Activated T-cell treated with anti-CD3 and anti-CD28 coated beads, Interleukin-2, amount 50 U/mL, for 24 hours (primary cell): ENCODE data around the gene BAIAP2L1.
A peak's percentile ranks its signal among the peaks of the same experiment; 100 is the strongest.

Experiments used
- DNase-seq: peaks from one replicate; pipeline ENCODE4 v3.0.0-alpha.2; 2020
- H3K27ac Mint-ChIP-seq: 2 replicates; pipeline ENCODE4 v1.8.0; 2020; ENCODE audit warnings: mild to moderate bottlenecking, mixed read lengths
- H3K27me3 Mint-ChIP-seq: 2 replicates; pipeline ENCODE4 v1.8.0; 2020; ENCODE audit warnings: mixed read lengths
- H3K36me3 Mint-ChIP-seq: 2 replicates; pipeline ENCODE4 v1.8.0; 2020; ENCODE audit warnings: low read depth, mixed read lengths
- H3K4me1 Mint-ChIP-seq: 2 replicates; pipeline ENCODE4 v1.8.0; 2020; ENCODE audit warnings: low read depth, mixed read lengths
- H3K4me3 Mint-ChIP-seq: 2 replicates; pipeline ENCODE4 v1.8.0; 2020; ENCODE audit warnings: mild to moderate bottlenecking, moderate library complexity, mixed read lengths
- H3K9me3 Mint-ChIP-seq: 2 replicates; pipeline ENCODE4 v1.8.0; 2020; ENCODE audit warnings: mixed read lengths

Gene BAIAP2L1

DNA sequence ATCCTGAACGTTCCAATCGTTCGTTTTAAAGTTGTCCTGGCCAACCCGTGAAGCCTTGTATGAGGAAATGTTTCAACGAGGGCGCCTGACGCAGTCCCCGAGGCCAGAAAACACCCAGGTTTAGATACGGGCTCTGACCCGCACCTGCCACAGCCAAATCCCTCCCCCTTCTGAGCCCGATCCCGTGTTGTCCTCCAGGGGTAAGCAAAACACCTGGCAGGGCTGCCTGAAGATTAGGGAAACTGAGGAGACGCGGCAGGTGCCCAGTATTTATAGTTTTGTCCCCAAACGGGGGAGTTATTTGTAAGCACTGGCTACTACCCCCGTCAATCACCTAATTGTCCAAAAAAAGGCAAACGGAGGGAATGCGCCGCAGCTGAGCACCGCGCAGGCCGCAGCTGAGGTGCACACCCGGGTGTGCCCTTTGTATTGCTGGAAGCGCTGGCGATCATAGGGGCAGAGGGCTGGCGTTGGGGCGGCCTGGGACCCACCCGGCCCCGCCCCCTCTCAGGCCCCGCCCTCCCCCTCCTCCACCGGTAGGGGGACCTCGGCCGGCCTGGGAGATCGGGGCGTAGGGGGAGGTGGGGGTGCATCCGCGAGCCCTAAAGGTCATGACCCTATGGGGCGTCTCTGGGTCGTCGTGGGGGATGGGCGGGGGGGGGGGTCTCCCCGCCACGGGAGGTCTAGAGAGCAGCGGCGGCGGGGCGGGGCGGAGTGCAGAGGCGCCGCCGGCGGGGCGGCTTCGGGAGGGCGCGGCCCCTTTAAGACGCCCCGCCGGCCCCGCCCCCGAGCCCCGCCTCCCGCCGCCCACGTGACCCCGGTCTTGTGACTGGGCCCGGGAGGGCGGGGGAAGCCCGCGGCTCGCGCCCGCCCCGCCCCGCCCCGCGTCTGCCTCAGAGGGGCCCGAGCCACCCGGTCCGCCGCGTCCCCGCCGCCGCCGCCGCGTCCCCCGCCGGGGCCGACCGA lies 119.8 kb downstream of the BAIAP2L1 start, which contains the start of gene BRI3:
BRI3 (plus strand) TSS at position 896 of the 966 bp plus-strand sequence. CDS start 110 bp downstream, outside the sequence.
- H3K36me3 Mint-ChIP-seq = peaks cover 26% of the 10 kb centered on the region
- H3K27ac Mint-ChIP-seq = peak within 1 kb of the TSS; percentile 84
- peaks cover 36% of the 10 kb centered on the region for H3K4me1 Mint-ChIP-seq
- DNase-seq = peak; percentile 92
- H3K4me3 Mint-ChIP-seq = peak within 1 kb of the TSS; percentile 83
- H3K9me3 Mint-ChIP-seq = no peaks in the 10 kb centered on the region
- no peaks in the 10 kb centered on the region for H3K27me3 Mint-ChIP-seq

DNA sequence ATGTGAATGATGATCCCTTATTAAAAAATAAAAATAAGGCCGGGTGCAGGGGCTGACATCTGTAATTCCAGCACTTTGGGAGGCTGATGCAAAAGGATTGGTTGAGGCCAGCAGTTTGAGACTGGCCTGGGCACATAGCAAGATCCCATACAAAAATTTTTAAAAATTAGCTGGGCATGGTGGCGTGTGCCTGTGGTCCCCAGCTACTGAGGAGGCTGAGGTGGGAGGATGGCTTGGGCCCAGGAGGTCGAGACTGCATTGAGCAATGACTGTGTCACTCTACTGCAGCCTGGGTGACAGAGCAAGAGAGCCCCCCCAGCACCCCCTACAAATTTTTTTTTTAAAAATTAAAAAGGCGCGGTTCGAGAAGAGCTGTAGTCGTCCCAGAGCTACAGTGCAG lies 120.6 kb downstream of the BAIAP2L1 start:
- H3K9me3 Mint-ChIP-seq = no peaks in the 10 kb centered on the region
- peaks cover 35% of the 10 kb centered on the region for H3K4me1 Mint-ChIP-seq
- peaks cover 26% of the 10 kb centered on the region for H3K36me3 Mint-ChIP-seq
- no peak for DNase-seq
- H3K27me3 Mint-ChIP-seq = no peaks in the 10 kb centered on the region
- H3K27ac Mint-ChIP-seq = peak overlapping the region; percentile 71
- H3K4me3 Mint-ChIP-seq = peak overlapping the region; percentile 79

DNA sequence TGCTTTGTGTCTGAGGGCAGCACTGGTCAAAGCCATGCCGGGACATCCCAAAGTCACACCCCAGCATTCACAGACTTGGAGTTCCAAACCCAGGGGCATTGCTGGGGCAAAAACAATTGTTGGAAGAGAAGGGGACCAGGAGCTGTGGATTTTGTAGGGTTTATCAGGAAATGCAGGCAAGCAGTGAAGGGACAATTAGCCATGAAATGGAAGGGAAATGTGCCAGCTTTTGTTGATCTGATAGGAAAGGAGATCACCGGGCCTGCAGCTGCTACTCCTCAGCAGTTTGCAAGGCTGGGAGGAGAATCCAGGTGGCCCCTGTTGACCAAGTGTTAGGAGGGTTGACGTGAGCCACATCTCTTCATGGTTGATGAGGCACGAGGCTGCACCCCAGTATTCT lies 122.0 kb downstream of the BAIAP2L1 start:
- no peak overlapping the region for H3K4me3 Mint-ChIP-seq
- H3K4me1 Mint-ChIP-seq = peaks cover 22% of the 10 kb centered on the region
- no peak for DNase-seq
- H3K27me3 Mint-ChIP-seq = no peaks in the 10 kb centered on the region
- peaks cover 14% of the 10 kb centered on the region for H3K36me3 Mint-ChIP-seq
- no peak overlapping the region for H3K27ac Mint-ChIP-seq
- H3K9me3 Mint-ChIP-seq = no peaks in the 10 kb centered on the region

DNA sequence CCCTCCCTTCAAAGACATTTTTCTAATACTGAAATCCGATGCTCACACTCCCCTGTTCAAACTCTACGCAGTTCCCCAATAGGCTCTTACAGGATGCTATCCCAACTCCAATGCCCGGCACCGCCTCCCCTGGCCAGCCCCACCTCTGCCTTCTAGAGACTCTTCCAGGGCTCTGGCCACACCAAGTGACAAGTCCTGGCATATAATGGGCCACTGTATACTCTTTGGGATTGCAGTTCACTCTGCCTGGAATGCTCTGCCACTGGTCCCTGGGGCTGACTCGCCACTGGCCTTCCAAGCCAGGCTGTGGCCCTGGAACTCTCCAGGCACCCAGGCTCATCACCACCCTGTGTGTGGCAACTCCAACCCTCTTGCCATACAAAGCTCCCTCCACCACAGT lies 122.5 kb downstream of the BAIAP2L1 start:
- DNase-seq = no peak
- Mint-ChIP-seq H3K27ac (no peak overlapping the region), H3K9me3 (no peaks in the 10 kb centered on the region), H3K27me3 (no peaks in the 10 kb centered on the region), H3K4me1 (peaks cover 17% of the 10 kb centered on the region), H3K4me3 (no peak overlapping the region), H3K36me3 (peaks cover 9% of the 10 kb centered on the region)

DNA sequence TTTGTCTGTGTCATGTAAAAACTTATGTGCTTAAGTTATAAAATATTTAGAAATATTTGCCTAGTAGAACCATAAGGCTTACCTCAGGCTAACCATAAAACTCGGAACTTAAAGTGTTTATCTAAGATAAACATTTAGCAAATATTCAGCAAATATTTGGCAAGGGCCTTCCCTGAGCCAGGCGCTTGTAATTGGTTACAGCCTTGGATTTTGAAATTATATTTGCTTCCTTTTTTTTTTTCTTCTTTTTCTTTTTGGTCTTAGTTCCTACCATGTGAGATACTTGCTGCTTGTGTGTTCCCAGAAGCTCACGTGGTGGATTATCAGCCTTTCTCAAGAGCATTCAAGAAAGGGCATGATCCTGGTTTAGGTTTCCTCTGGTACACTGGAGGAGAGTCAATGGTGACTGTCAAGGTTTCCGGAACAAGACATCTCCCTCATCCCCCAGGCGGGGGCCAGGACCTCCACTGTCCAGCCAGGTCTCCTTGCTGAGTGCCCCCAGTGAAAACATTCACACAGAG lies 124.6 kb downstream of the BAIAP2L1 start:
- peaks cover 2% of the 10 kb centered on the region for H3K36me3 Mint-ChIP-seq
- no peaks in the 10 kb centered on the region for H3K27me3 Mint-ChIP-seq
- H3K4me3 Mint-ChIP-seq = no peak overlapping the region
- no peak overlapping the region for H3K27ac Mint-ChIP-seq
- no peak for DNase-seq
- peaks cover 6% of the 10 kb centered on the region for H3K4me1 Mint-ChIP-seq
- H3K9me3 Mint-ChIP-seq = no peaks in the 10 kb centered on the region

DNA sequence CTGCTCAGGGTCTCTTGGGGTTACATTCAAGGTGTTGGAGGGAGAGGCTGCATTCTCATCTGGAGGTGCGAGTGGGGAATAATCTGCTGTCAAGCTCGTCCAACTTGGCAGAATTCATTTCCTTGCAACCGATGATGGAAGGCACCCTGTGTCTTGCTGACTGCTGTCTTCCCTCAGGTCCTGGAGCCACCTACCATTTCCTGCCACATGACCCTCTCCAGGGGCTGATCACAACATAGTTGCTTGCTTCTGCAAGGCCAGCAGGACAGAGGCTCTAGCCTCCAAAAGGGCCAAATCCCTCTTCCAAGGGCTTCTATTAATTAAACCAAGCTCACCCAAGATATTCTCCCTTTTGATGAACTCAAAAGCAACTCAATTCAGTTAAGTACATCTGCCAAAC lies 133.6 kb downstream of the BAIAP2L1 start:
- Mint-ChIP-seq H3K4me3 (no peak overlapping the region), H3K27ac (no peak overlapping the region), H3K4me1 (peaks cover 9% of the 10 kb centered on the region), H3K9me3 (no peaks in the 10 kb centered on the region), H3K36me3 (peaks cover 23% of the 10 kb centered on the region), H3K27me3 (no peaks in the 10 kb centered on the region)
- no peak for DNase-seq

DNA sequence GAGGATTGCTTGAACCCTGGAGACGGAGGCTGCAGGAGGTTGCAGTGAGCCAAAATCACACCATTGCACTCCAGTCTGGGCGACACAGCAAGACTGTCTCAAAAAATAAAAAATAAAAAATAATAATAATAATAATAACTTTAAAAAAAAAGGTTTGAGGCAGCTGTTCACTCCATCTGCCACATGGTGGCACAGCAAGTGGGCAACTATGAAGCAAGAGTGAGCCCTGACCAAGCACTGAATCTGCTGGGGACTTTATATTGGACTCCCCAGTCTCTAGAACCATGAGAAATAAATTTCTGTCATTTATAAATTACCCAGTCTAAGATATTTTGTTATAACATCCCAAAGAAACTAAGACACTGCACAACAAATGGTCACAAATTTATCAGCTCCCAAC lies 134.1 kb downstream of the BAIAP2L1 start:
- Mint-ChIP-seq H3K4me3 (no peak overlapping the region), H3K9me3 (no peaks in the 10 kb centered on the region), H3K36me3 (peaks cover 26% of the 10 kb centered on the region), H3K27ac (no peak overlapping the region), H3K27me3 (no peaks in the 10 kb centered on the region), H3K4me1 (peaks cover 9% of the 10 kb centered on the region)
- DNase-seq = no peak

DNA sequence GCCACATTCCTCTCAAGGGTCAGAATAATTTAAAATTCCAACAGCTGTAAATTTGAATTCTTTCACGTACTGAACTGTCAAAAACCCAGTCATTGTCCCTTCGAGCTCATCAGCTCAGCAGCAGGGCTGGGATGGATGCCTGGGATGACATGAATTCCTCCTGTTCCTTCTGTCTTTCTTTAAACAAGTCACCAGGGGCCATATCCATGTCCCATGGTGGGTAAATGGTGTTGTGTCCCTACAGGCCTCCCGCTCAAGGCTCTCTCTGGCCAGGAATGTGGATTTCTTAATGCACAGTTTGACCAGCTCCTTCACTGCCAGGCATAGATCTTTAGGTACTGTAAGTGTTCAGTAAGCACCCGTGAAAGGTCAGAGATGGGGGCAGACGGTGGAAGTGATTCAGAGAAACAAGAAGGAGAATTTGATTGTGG lies 135.0 kb downstream of the BAIAP2L1 start:
- Mint-ChIP-seq H3K27me3 (no peaks in the 10 kb centered on the region), H3K4me3 (no peak overlapping the region), H3K9me3 (no peaks in the 10 kb centered on the region), H3K4me1 (peaks cover 9% of the 10 kb centered on the region), H3K27ac (peak overlapping the region; percentile 13), H3K36me3 (peaks cover 35% of the 10 kb centered on the region)
- DNase-seq = no peak

DNA sequence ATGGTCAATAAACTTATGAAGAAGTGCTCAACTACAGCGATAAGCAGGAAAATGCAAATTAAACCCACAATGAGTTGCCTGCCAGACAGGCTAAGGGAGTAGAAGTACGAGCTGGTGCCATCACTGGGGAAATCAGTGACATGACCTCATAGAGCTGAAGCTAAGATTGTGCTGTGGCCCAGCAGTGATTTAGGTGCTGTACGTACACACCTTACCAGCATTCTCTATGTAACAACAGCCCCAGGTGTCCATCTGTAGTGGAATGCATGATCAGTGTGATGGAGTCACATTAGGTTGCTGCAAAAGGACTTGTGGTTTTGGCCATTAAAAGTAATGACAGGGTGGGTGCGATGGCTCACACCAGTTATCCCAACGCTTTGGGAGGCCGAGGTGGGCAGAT lies 143.2 kb downstream of the BAIAP2L1 start:
- Mint-ChIP-seq H3K27me3 (no peaks in the 10 kb centered on the region), H3K27ac (no peak overlapping the region), H3K4me1 (peaks cover 24% of the 10 kb centered on the region), H3K4me3 (no peak overlapping the region), H3K9me3 (no peaks in the 10 kb centered on the region), H3K36me3 (peaks cover 64% of the 10 kb centered on the region)
- DNase-seq = no peak

DNA sequence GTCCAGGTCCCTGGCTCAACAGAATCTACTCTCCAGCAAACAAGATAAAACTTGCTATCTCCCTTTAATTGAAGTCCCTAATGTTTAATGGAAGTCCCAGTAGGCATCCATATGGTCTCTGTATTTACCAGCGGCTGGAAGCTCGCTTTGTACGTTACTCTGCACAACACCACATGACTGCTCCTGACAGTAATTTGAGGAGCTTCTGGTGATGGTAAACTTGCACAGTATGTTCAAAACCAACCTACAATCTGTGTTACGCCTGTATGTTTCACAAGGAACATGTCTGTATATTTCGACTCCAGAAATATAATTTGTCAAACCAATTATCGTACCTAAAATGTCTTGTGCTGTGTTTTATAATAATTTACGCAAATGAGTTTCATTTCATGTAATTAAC lies 144.5 kb downstream of the BAIAP2L1 start:
- H3K27me3 Mint-ChIP-seq = no peaks in the 10 kb centered on the region
- H3K4me1 Mint-ChIP-seq = peaks cover 29% of the 10 kb centered on the region
- H3K4me3 Mint-ChIP-seq = no peak overlapping the region
- DNase-seq = no peak
- H3K27ac Mint-ChIP-seq = peak overlapping the region; percentile 52
- peaks cover 62% of the 10 kb centered on the region for H3K36me3 Mint-ChIP-seq
- H3K9me3 Mint-ChIP-seq = no peaks in the 10 kb centered on the region

DNA sequence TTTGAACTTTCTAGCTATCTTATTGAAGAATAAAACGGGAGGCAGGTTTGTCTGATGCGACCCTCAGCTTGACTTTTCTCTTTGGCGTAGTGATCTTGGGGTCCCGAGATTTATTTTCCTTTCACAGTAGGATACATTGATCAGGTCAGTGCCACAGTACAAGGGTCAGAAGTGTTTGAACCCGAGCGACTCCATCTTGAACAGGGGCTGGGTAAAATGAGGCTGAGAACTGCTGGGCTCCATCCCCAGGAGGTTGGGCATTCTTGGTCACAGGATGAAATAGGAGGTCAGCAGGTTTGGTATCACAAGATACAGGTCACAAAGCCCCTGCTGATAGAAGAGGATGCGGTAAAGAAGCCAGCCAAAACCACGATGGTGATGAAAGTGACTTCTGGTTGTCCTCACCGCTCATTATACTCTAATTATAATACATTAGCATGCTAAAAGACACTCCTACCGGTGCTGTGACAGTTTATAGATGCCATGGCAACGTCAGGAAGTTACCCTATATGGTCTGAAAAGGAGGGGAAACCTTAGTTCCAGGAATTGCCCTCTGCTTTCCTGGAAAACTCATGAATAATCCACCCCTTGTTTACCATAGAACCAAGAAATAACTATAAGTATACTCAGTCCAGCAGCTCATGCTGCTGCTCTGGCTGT lies 145.8 kb downstream of the BAIAP2L1 start:
- no peaks in the 10 kb centered on the region for H3K9me3 Mint-ChIP-seq
- H3K27me3 Mint-ChIP-seq = no peaks in the 10 kb centered on the region
- peaks cover 55% of the 10 kb centered on the region for H3K36me3 Mint-ChIP-seq
- peak overlapping the region; percentile 87 for H3K27ac Mint-ChIP-seq
- peaks cover 41% of the 10 kb centered on the region for H3K4me1 Mint-ChIP-seq
- DNase-seq = no peak
- H3K4me3 Mint-ChIP-seq = no peak overlapping the region

DNA sequence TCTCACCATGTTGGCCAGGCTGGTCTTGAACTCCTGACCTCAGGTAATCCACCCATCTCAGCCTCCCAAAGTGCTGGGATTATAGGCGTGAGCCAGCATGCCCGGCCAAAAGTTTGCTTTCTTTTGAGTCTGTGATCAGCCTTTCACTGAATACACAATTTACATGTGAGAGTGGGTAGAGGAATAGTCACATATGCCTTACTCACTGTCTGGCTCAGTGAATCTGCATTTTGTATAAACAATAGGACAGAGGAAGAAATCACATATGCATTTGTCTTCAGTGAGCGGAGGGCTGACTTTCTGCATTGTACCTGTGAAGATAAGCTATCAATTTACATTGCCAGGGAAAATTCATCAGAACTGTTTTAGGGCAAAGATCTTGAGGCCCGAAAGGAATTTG lies 146.4 kb downstream of the BAIAP2L1 start:
- peak overlapping the region; percentile 87 for H3K27ac Mint-ChIP-seq
- DNase-seq = no peak
- no peak overlapping the region for H3K4me3 Mint-ChIP-seq
- peaks cover 56% of the 10 kb centered on the region for H3K36me3 Mint-ChIP-seq
- H3K4me1 Mint-ChIP-seq = peaks cover 46% of the 10 kb centered on the region
- no peaks in the 10 kb centered on the region for H3K9me3 Mint-ChIP-seq
- H3K27me3 Mint-ChIP-seq = no peaks in the 10 kb centered on the region

DNA sequence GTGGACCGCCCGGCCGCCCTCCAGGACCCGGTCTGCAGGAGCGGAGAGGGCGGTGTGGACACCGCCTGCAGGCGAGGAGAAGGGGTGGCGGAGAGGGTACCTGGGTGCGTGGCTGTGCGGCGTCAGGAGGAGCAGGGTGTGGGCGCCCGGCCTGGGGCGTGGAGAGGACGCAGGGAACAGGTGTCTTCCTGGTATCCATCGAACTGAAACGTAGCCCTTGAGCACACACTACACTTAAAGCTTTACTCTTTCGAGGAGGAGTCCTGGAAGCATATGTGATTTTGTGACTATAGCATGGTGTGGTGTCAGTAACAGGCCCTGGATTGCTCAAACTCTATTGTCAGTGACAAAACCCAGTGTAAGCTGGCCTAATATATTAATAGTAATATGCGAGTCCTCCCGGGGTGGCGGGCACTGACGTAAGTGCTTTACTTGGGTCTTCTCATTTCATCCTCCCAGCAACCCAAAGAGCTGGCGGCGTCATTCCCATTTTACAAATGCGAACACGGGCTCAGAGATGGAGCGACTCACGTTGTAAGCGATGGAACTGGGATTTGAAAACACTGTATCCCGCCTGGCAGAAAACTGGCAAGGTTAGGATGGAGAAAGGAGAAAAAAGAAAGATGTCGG lies 148.3 kb downstream of the BAIAP2L1 start:
- peak overlapping the region; percentile 97 for H3K27ac Mint-ChIP-seq

DNA sequence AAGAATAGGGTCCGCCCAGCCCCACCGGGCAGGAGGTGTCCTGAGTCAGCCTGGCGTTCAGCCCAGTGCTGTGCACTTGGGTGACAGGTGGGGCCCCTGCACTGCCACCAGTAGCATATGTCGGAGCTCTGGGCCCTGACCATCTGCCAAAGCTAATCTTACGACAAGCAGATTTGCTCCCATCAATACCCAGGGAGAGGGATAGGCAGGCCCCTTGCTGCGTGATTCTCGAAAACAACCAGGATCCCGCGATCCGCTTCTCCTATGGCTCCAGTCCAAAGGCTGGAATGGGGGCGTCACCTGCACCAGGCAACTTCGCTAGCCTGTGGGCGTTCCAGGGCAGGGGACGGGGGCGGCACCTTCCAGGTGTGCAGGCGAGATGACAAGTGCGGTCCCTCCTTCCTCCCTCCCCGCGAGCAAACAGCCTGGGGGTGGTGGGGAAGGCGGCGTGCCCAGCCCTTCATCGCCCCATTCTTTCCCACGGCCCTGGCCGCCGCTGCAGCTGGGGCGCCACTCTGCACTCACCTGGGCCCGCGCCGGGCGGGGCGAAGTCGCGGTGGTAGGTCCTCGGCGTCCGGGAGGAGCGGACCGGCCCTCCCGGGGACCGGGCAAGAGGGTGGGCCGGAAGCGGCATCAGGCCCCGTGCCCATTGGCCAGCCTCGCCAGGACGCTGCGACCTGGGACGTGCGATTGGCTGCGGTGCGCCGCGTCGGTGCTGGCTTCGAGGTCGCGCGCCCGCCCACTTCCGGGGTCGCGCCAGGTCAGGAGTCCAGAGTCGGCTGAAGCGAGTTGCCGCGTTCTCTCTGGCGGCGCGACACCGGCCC lies 149.1 kb downstream of the BAIAP2L1 start, which contains the start of gene TECPR1:
TECPR1 (minus strand) TSS at position 632 of the 824 bp plus-strand sequence. CDS start 6,086 bp downstream, outside the sequence.
- H3K4me1 Mint-ChIP-seq = peaks cover 64% of the 10 kb centered on the region
- H3K27me3 Mint-ChIP-seq = no peaks in the 10 kb centered on the region
- peak; percentile 92 for DNase-seq
- no peaks in the 10 kb centered on the region for H3K9me3 Mint-ChIP-seq
- H3K27ac Mint-ChIP-seq = peak within 1 kb of the TSS; percentile 97
- peaks cover 53% of the 10 kb centered on the region for H3K36me3 Mint-ChIP-seq
- peak within 1 kb of the TSS; percentile 98 for H3K4me3 Mint-ChIP-seq

More for the DNA sequence above, 148.3 kb downstream of the BAIAP2L1 start:
- Mint-ChIP-seq H3K4me3 (peak overlapping the region; percentile 98), H3K9me3 (no peaks in the 10 kb centered on the region), H3K27me3 (no peaks in the 10 kb centered on the region), H3K4me1 (peaks cover 60% of the 10 kb centered on the region), H3K36me3 (peaks cover 56% of the 10 kb centered on the region)
- DNase-seq = no peak
